PFSK-1 (cell line): Measurements from ENCODE around the gene RNU5B-1.

Experiments used
- FOXP2 ChIP-seq: optimal IDR thresholded peaks from 2 replicates; pipeline ENCODE3; 2011; ENCODE audit warnings: borderline replicate concordance, control low read depth, inconsistent platforms; ENCODE audit not compliant: insufficient read depth; ENCODE audit errors: extremely low read length, extremely low read depth
- TAF1 ChIP-seq: IDR thresholded peaks from 2 replicates; pipeline ENCODE4 v1.6.1; 2012; ENCODE audit warnings: low read length, control low read depth, borderline replicate concordance; ENCODE audit not compliant: insufficient read depth

DNA sequence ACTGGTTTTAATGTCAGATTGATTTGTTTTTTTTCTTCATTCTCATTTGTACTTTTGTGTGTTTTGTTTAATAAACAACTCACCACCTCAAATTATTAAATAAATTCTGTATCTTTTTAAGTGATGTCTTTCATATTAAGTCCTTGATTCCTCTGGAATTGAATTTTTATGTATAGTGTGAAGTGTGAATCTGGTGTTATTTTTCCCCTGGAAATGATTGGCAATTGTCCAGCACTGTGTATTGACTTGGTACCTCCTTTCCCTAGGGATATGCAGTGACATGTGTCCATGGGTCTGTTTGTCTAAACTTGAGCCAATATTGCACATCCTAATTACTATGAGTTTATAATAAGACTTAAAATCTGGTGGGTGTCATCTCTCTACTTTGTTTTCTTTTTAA lies 2.1 kb downstream of the RNU5B-1 start:
- TF ChIP-seq TAF1 (no peak), FOXP2 (no peak)
